Panc1 (cell line): ENCODE data around the gene ABHD4. TPM values are rescaled to one million over a fixed set of nuclear protein-coding genes. Genes with fewer than 3 reads are reported as not detected.

Experiments
- ATAC-seq: fragments of 200-7000 bp; cut with Tn5 transposase; 2 replicates; pipeline ENCODE4 v1.9.1; 2020; ENCODE audit warnings: mild to moderate bottlenecking, moderate library complexity
- BruUV-seq: library from RNA; stranded (reverse); fragments of 400-500 nt; replicated peaks from 2 replicates; lab custom pipeline; 2021; lab: Mats Ljungman, UMichigan
- CTCF ChIA-PET: fragments of 300-600 bp; sonication (Branson Sonifier 250); formaldehyde crosslinking; loops from one replicate; lab custom pipeline; 2022; ENCODE audit warnings: antibody characterized with exemption; lab: Charles Lee
- POLR2A ChIA-PET: fragments of 300-600 bp; sonication (Branson Sonifier 250); formaldehyde crosslinking; loops from one replicate; lab custom pipeline; 2022; ENCODE audit warnings: antibody characterized with exemption; lab: Charles Lee
- DNase-seq: peaks from one replicate; pipeline ENCODE4 v3.0.0-alpha.2; 2010; ENCODE audit warnings: low read depth, low spot score
- H3K27ac ChIP-seq: 2 replicates; pipeline ENCODE4 v1.5.1; 2011; ENCODE audit warnings: mild to moderate bottlenecking, low read length, inconsistent platforms
- H3K27me3 ChIP-seq: fragments of 200-500 bp; sonication (Bioruptor generic); 2 replicates; pipeline ENCODE4 v1.6.0; 2014; ENCODE audit warnings: low read length, inconsistent platforms; ENCODE audit not compliant: control insufficient read depth, insufficient read depth
- H3K36me3 ChIP-seq: fragments of 200-500 bp; sonication (Bioruptor generic); 2 replicates; pipeline ENCODE4 v1.5.1; 2014; ENCODE audit warnings: inconsistent platforms, mild to moderate bottlenecking, low read length, moderate library complexity; ENCODE audit not compliant: control insufficient read depth, insufficient read depth
- H3K4me1 ChIP-seq: 2 replicates; pipeline ENCODE4 v1.5.1; 2011; ENCODE audit warnings: inconsistent platforms, mild to moderate bottlenecking, low read length, moderate library complexity; ENCODE audit not compliant: control insufficient read depth, insufficient read depth
- H3K4me3 ChIP-seq, 2 experiments: 2 replicates each; pipeline ENCODE4 v1.5.1; 2011 to 2012; ENCODE audit warnings: low read depth in 2 of 2, low read length in 2 of 2, mild to moderate bottlenecking in 2 of 2, inconsistent platforms in 1 of 2, moderate library complexity in 1 of 2
- H3K9me3 ChIP-seq: fragments of 200-500 bp; sonication (Bioruptor generic); 2 replicates; pipeline ENCODE4 v1.5.1; 2014; ENCODE audit warnings: low read depth, mild to moderate bottlenecking, inconsistent platforms, low read length, moderate library complexity; ENCODE audit not compliant: control insufficient read depth, insufficient read depth
- CTCF ChIP-seq: fragments of 450-650 bp; IDR thresholded peaks from 2 replicates; pipeline ENCODE4 v1.5.1; 2017; ENCODE audit warnings: mild to moderate bottlenecking
- POLR2AphosphoS5 ChIP-seq: IDR thresholded peaks from 2 replicates; pipeline ENCODE4 v1.6.1; 2012; ENCODE audit warnings: mild to moderate bottlenecking, low read depth, low read length, moderate library complexity
- REST ChIP-seq, 2 experiments: IDR thresholded peaks; 2 replicates each; pipeline ENCODE4 v1.6.1; 2011 to 2012; ENCODE audit warnings: low read depth in 2 of 2, control low read depth in 1 of 2, low read length in 1 of 2, mild to moderate bottlenecking in 1 of 2, moderate library complexity in 1 of 2; ENCODE audit not compliant: insufficient read depth in 1 of 2
- SIN3A ChIP-seq: IDR thresholded peaks from 2 replicates; pipeline ENCODE4 v1.6.1; 2012; ENCODE audit warnings: low read depth, mild to moderate bottlenecking, low read length, moderate library complexity, borderline replicate concordance; ENCODE audit not compliant: insufficient read depth
- TCF7L2 ChIP-seq: IDR thresholded peaks from 2 replicates; pipeline ENCODE4 v1.6.1; 2011; ENCODE audit warnings: mild to moderate bottlenecking, low read depth, low read length, inconsistent platforms
- in situ Hi-C: cut with HindIII; loops from 2 replicates; pipeline ENCODE4 v1.10.0; 2016; ENCODE audit warnings: low sequenced_read_pairs, low pct_unique_long_range_greater_than_20kb
- intact Hi-C: fragments of 100-400 bp; cut with micrococcal nuclease; formaldehyde crosslinking; loops from one replicate; pipeline ENCODE4 v1.10.0; 2022; ENCODE audit not compliant: unreplicated experiment
- total RNA-seq: library from RNA; stranded (reverse); gene quantifications from one replicate; pipeline ENCODE4 v1.2.1, GENCODE V29; 2021; ENCODE audit not compliant: unreplicated experiment

Gene ABHD4
- total RNA-seq, 1 experiment from 2014 or later: 5.1 TPM

GRCh38 chr14:22566845-22567244 lies 31.3 kb upstream of the ABHD4 start:
- DNase-seq: no peak
- no peak overlapping the region for H3K27ac ChIP-seq
- no peak overlapping the region for H3K4me3 ChIP-seq
- in situ Hi-C loops: no loop called here
- no peak for ATAC-seq
- TF ChIP-seq SIN3A (no peak), CTCF (no peak), TCF7L2 (no peak), POLR2AphosphoS5 (no peak), REST (IDR thresholded peaks at IDR 0.05; ENCODE audit: insufficient read depth in 1 of 2, low read depth in 2 of 2, low read length in 1 of 2) (no peak)
- no peaks in the 10 kb centered on the region for H3K4me1 ChIP-seq
- intact Hi-C loops: no loop called here
- H3K9me3 ChIP-seq: no peaks in the 10 kb centered on the region
- no TSS peak for BruUV-seq
- H3K27me3 ChIP-seq: no peaks in the 10 kb centered on the region
- CTCF ChIA-PET: no interaction called here
- H3K36me3 ChIP-seq: peaks cover 14% of the 10 kb centered on the region
- POLR2A ChIA-PET: no interaction called here

GRCh38 chr14:22567437-22567836 lies 30.7 kb upstream of the ABHD4 start:
- Histone ChIP-seq H3K27me3 (no peaks in the 10 kb centered on the region), H3K4me1 (no peaks in the 10 kb centered on the region), H3K9me3 (no peaks in the 10 kb centered on the region), H3K4me3 (no peak overlapping the region), H3K27ac (no peak overlapping the region), H3K36me3 (peaks cover 16% of the 10 kb centered on the region)
- ATAC-seq (no peak), DNase-seq (no peak)
- TF ChIP-seq POLR2AphosphoS5: no peak
- TF ChIP-seq TCF7L2: no peak
- no peak for TF ChIP-seq REST (IDR thresholded peaks at IDR 0.05; ENCODE audit: insufficient read depth in 1 of 2, low read depth in 2 of 2, low read length in 1 of 2)
- no peak for TF ChIP-seq SIN3A
- no peak for TF ChIP-seq CTCF
- in situ Hi-C loops (no loop called here), intact Hi-C loops (no loop called here)
- CTCF ChIA-PET: no interaction called here
- BruUV-seq: no TSS peak
- POLR2A ChIA-PET: no interaction called here
